Natural killer cell (primary cell): ENCODE measurements around the gene CHRNA1. TPM values are rescaled to one million over a fixed set of nuclear protein-coding genes. Genes with fewer than 3 reads are reported as not detected.

ENCODE experiments used
- ATAC-seq, 3 donors: fragments of 150-1000 bp in 2 of 3; fragments of 200-7000 bp in 1 of 3; cut with Tn5 transposase; 1 replicate in 1 of 3; 2 replicates in 2 of 3; pipeline ENCODE4 v1.10.0; 2021; ENCODE audit warnings: mild to moderate bottlenecking in 2 of 3, moderate library complexity in 2 of 3
- DNase-seq, 2 donors: peaks; one replicate each; pipeline versions ENCODE4 v3.0.0 to v3.0.0-alpha.2; 2013 to 2021; ENCODE audit warnings: mixed read lengths in 1 of 2
- H3K27ac ChIP-seq: one replicate; pipeline ENCODE4 v1.5.1; 2013; ENCODE audit warnings: mild to moderate bottlenecking, low read length
- H3K27me3 ChIP-seq: one replicate; pipeline ENCODE4 v1.6.1; 2013; ENCODE audit warnings: low read length; ENCODE audit not compliant: control insufficient read depth, insufficient read depth
- H3K36me3 ChIP-seq: one replicate; pipeline ENCODE4 v1.6.1; 2013; ENCODE audit warnings: low read length; ENCODE audit not compliant: control insufficient read depth, insufficient read depth
- H3K4me1 ChIP-seq: one replicate; pipeline ENCODE4 v1.6.1; 2013; ENCODE audit warnings: low read length; ENCODE audit not compliant: control insufficient read depth, insufficient read depth
- H3K4me3 ChIP-seq: one replicate; pipeline ENCODE4 v1.5.1; 2013; ENCODE audit warnings: low read length
- H3K9me3 ChIP-seq: one replicate; pipeline ENCODE4 v1.6.1; 2013; ENCODE audit warnings: low read length; ENCODE audit not compliant: control insufficient read depth, insufficient read depth
- H3K27ac Mint-ChIP-seq, 2 donors: one replicate each; pipeline ENCODE4 v1.8.0; 2022; ENCODE audit warnings: mild to moderate bottlenecking in 2 of 2, mixed read lengths in 2 of 2, moderate library complexity in 1 of 2
- H3K27me3 Mint-ChIP-seq, 2 donors: one replicate each; pipeline ENCODE4 v1.8.0; 2022; ENCODE audit warnings: low read depth in 2 of 2, mixed read lengths in 2 of 2
- H3K36me3 Mint-ChIP-seq: one replicate; pipeline ENCODE4 v1.8.0; 2022; ENCODE audit warnings: mixed read lengths
- H3K4me1 Mint-ChIP-seq, 2 donors: one replicate each; pipeline ENCODE4 v1.8.0; 2022; ENCODE audit warnings: mixed read lengths in 2 of 2
- H3K4me3 Mint-ChIP-seq: one replicate; pipeline ENCODE4 v1.8.0; 2022; ENCODE audit warnings: mild to moderate bottlenecking, moderate library complexity, mixed read lengths
- H3K9me3 Mint-ChIP-seq, 2 donors: one replicate each; pipeline ENCODE4 v1.8.0; 2022; ENCODE audit warnings: mixed read lengths in 2 of 2
- CTCF ChIP-seq: fragments of 200-600 bp; IDR thresholded peaks from one replicate; pipeline ENCODE4 v1.8.0; 2022; ENCODE audit warnings: antibody characterized with exemption
- WGBS: methylation state at CpG from one replicate; pipeline ENCODE4 v1.1.7; 2013; ENCODE audit warnings: missing lambda C conversion rate; ENCODE audit not compliant: insufficient coverage; 5-methylcytosine and 5-hydroxymethylcytosine counted together
- intact Hi-C: fragments of 100-400 bp; cut with micrococcal nuclease; formaldehyde crosslinking; loops from one replicate; pipeline ENCODE4 v1.14.2; 2022
- total RNA-seq, 4 donors: library from RNA; stranded (reverse); fragments of 120-200 nt in 1 of 4; gene quantifications; one replicate each; pipeline versions ENCODE4 v1.2.3 to v1.2.4, GENCODE V29; 2013 to 2022

Gene CHRNA1
- total RNA-seq, 3 donors from 2014 or later (not counting 1 experiment from before 2014, with no cell fraction given): 0.23 TPM; not detected in 2

GRCh38 chr2:174722942-174723592 lies 41.2 kb downstream of the CHRNA1 start:
- DNase-seq (no peak), ATAC-seq (no peak)
- no peak overlapping the region for H3K27ac ChIP-seq
- no peaks in the 10 kb centered on the region for H3K9me3 ChIP-seq
- Mint-ChIP-seq H3K27ac (no peak overlapping the region), H3K4me1 (peaks cover 3 to 4% of the 10 kb centered on the region in 2 donors), H3K27me3 (peaks cover 19 to 37% of the 10 kb centered on the region in 2 donors), H3K36me3 (no peaks in the 10 kb centered on the region), H3K4me3 (no peak overlapping the region), H3K9me3 (no peaks in the 10 kb centered on the region)
- no peaks in the 10 kb centered on the region for H3K27me3 ChIP-seq
- peaks cover under 1% of the 10 kb centered on the region for H3K4me1 ChIP-seq
- intact Hi-C loops: no loop called here
- no peak for TF ChIP-seq CTCF
- 96% methylated on average over 1 of the region's 1 CpG for WGBS
- no peak overlapping the region for H3K4me3 ChIP-seq
- no peaks in the 10 kb centered on the region for H3K36me3 ChIP-seq

GRCh38 chr2:174719016-174719415 lies 45.3 kb downstream of the CHRNA1 start:
- H3K4me3 ChIP-seq: no peak overlapping the region
- no peak overlapping the region for H3K27ac ChIP-seq
- H3K4me1 ChIP-seq: peaks cover 20% of the 10 kb centered on the region
- no peak for TF ChIP-seq CTCF
- 71% methylated on average over 4 of the region's 4 CpGs for WGBS
- no peak for ATAC-seq
- H3K27me3 ChIP-seq: no peaks in the 10 kb centered on the region
- peaks cover 18 to 19% of the 10 kb centered on the region in 2 donors for H3K4me1 Mint-ChIP-seq
- H3K27me3 Mint-ChIP-seq: peaks cover 12 to 15% of the 10 kb centered on the region in 2 donors
- H3K36me3 ChIP-seq: no peaks in the 10 kb centered on the region
- DNase-seq: no peak
- no peak overlapping the region for H3K27ac Mint-ChIP-seq
- H3K9me3 ChIP-seq: no peaks in the 10 kb centered on the region
- intact Hi-C loops: no loop called here
- no peaks in the 10 kb centered on the region for H3K36me3 Mint-ChIP-seq
- H3K4me3 Mint-ChIP-seq: no peak overlapping the region
- no peaks in the 10 kb centered on the region for H3K9me3 Mint-ChIP-seq

GRCh38 chr2:174718591-174718990 lies 45.7 kb downstream of the CHRNA1 start:
- H3K4me3 ChIP-seq: no peak overlapping the region
- Mint-ChIP-seq H3K36me3 (no peaks in the 10 kb centered on the region), H3K27me3 (peaks cover 12 to 13% of the 10 kb centered on the region in 2 donors), H3K27ac (no peak overlapping the region), H3K4me3 (no peak overlapping the region), H3K9me3 (no peaks in the 10 kb centered on the region), H3K4me1 (peaks cover 18 to 19% of the 10 kb centered on the region in 2 donors)
- WGBS: 64% methylated on average over 4 of the region's 4 CpGs
- no peaks in the 10 kb centered on the region for H3K9me3 ChIP-seq
- H3K36me3 ChIP-seq: no peaks in the 10 kb centered on the region
- no peak for DNase-seq
- H3K4me1 ChIP-seq: peaks cover 20% of the 10 kb centered on the region
- ATAC-seq: no peak
- intact Hi-C loops: no loop called here
- H3K27ac ChIP-seq: no peak overlapping the region
- no peaks in the 10 kb centered on the region for H3K27me3 ChIP-seq
- TF ChIP-seq CTCF: no peak

GRCh38 chr2:174717916-174718315 lies 46.4 kb downstream of the CHRNA1 start:
- Mint-ChIP-seq H3K36me3 (no peaks in the 10 kb centered on the region), H3K27me3 (peaks cover 12 to 13% of the 10 kb centered on the region in 2 donors), H3K4me3 (no peak overlapping the region), H3K27ac (no peak overlapping the region), H3K9me3 (no peaks in the 10 kb centered on the region), H3K4me1 (peaks cover 18 to 19% of the 10 kb centered on the region in 2 donors)
- Histone ChIP-seq H3K27ac (no peak overlapping the region), H3K4me3 (no peak overlapping the region), H3K9me3 (no peaks in the 10 kb centered on the region), H3K36me3 (no peaks in the 10 kb centered on the region), H3K27me3 (no peaks in the 10 kb centered on the region), H3K4me1 (peaks cover 20% of the 10 kb centered on the region)
- no peak for DNase-seq
- WGBS: 88% methylated on average over 3 of the region's 3 CpGs
- no peak for ATAC-seq
- intact Hi-C loops: no loop called here
- TF ChIP-seq CTCF: no peak
